ENCODE data around the gene TLR6. TPM values are rescaled to one million over a fixed set of nuclear protein-coding genes. Genes with fewer than 3 reads are reported as not detected.

TLR6 gene
- total RNA-seq, 1 experiment from 2014 or later: 4.8 TPM

DNA sequence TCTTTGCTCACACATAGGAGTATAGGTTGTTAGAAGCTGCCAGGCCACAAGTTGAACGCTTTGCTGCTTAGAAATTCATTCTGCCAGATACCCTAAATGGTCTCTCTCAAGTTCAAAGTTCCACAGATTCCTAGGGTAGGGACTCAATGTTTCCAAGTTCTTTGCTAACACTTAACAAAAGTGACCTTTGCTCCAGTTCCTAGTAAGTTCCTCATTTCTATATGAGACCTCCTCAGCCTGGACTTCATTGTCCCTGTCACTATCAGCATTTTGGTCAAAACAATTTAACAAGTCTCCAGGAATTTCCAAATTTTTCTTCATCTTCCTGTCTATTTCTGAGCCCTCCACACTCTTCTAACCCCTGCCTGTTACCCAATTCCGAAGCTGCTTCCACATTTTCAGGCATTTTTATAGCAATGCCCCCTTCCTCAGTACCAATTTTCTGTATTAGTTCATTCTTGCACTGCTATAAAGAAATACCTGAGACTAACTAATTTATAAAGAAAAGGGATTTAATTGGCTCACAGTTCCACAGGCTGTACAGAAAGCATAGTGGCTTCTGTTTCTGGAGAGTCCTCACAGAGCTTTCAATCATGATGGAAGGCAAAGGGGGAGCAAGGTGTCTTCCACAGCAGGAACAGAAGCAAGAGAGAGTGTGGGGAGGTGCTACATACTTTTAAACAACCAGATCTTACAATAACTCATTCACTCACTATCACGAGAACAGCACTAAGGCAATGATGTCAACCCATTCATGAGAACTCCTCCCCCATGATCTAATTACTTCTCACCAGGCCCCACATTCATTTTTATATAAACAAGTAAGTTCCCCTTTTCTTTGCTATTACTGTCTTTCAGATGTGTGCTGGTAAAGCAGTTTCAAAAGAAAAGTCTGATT lies 40.5 kb downstream of the TLR6 start:
- CTCF ChIA-PET: no interaction called here
- BruUV-seq (replicated peaks): no TSS peak
- H2AFZ ChIP-seq (ENCODE audit: low read depth, low read length, poor library complexity, severe bottlenecking): no peak overlapping the region

More for the DNA sequence above, 40.5 kb downstream of the TLR6 start:
- RAD21 ChIA-PET (ENCODE audit: low non-redundant PET in 1 of 2, low total read pairs in 2 of 2, uncharacterized antibody in 2 of 2, unreplicated experiment in 2 of 2): no interaction called here
- no peak overlapping the region for H3K4me3 ChIP-seq (replicated peaks in 1 of 2; ENCODE audit: low read depth in 1 of 2, low read length in 2 of 2)
- H3K9me3 ChIP-seq (ENCODE audit: control insufficient read depth in 1 of 2, insufficient read depth in 1 of 2, low read depth in 1 of 2, low read length in 2 of 2): no peaks in the 10 kb centered on the region
- no peaks in the 10 kb centered on the region for H3K9me2 ChIP-seq (ENCODE audit: insufficient read depth)
- POLR2A ChIA-PET: no interaction called here
- no peak for ATAC-seq
- no peak overlapping the region for H3K9ac ChIP-seq (ENCODE audit: low read length)
- intact Hi-C loops (cut with micrococcal nuclease): no loop called here
- DNase-seq (ENCODE audit: low read depth, low spot score): no peak
- H3K4me2 ChIP-seq (ENCODE audit: low read length): no peak overlapping the region
- TF ChIP-seq SP1 (IDR thresholded peaks at IDR 0.05; ENCODE audit: low read depth): no peak
- TF ChIP-seq, protein P1, sequence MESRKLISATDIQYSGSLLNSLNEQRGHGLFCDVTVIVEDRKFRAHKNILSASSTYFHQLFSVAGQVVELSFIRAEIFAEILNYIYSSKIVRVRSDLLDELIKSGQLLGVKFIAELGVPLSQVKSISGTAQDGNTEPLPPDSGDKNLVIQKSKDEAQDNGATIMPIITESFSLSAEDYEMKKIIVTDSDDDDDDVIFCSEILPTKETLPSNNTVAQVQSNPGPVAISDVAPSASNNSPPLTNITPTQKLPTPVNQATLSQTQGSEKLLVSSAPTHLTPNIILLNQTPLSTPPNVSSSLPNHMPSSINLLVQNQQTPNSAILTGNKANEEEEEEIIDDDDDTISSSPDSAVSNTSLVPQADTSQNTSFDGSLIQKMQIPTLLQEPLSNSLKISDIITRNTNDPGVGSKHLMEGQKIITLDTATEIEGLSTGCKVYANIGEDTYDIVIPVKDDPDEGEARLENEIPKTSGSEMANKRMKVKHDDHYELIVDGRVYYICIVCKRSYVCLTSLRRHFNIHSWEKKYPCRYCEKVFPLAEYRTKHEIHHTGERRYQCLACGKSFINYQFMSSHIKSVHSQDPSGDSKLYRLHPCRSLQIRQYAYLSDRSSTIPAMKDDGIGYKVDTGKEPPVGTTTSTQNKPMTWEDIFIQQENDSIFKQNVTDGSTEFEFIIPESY (IDR thresholded peaks at IDR 0.05; ENCODE audit: extremely low read depth, insufficient replicate concordance, low read length): no peak
- TF ChIP-seq SRF (IDR thresholded peaks at IDR 0.05; ENCODE audit: low read depth): no peak
- TF ChIP-seq, protein P2, sequence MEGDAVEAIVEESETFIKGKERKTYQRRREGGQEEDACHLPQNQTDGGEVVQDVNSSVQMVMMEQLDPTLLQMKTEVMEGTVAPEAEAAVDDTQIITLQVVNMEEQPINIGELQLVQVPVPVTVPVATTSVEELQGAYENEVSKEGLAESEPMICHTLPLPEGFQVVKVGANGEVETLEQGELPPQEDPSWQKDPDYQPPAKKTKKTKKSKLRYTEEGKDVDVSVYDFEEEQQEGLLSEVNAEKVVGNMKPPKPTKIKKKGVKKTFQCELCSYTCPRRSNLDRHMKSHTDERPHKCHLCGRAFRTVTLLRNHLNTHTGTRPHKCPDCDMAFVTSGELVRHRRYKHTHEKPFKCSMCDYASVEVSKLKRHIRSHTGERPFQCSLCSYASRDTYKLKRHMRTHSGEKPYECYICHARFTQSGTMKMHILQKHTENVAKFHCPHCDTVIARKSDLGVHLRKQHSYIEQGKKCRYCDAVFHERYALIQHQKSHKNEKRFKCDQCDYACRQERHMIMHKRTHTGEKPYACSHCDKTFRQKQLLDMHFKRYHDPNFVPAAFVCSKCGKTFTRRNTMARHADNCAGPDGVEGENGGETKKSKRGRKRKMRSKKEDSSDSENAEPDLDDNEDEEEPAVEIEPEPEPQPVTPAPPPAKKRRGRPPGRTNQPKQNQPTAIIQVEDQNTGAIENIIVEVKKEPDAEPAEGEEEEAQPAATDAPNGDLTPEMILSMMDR (IDR thresholded peaks at IDR 0.05 in 2 of 3, conservative IDR thresholded peaks at IDR 0.05 in 1 of 3; ENCODE audit: borderline replicate concordance in 1 of 3, insufficient read depth in 1 of 3, low read depth in 2 of 3, low read length in 2 of 3): no peak
- TF ChIP-seq, protein P3, sequence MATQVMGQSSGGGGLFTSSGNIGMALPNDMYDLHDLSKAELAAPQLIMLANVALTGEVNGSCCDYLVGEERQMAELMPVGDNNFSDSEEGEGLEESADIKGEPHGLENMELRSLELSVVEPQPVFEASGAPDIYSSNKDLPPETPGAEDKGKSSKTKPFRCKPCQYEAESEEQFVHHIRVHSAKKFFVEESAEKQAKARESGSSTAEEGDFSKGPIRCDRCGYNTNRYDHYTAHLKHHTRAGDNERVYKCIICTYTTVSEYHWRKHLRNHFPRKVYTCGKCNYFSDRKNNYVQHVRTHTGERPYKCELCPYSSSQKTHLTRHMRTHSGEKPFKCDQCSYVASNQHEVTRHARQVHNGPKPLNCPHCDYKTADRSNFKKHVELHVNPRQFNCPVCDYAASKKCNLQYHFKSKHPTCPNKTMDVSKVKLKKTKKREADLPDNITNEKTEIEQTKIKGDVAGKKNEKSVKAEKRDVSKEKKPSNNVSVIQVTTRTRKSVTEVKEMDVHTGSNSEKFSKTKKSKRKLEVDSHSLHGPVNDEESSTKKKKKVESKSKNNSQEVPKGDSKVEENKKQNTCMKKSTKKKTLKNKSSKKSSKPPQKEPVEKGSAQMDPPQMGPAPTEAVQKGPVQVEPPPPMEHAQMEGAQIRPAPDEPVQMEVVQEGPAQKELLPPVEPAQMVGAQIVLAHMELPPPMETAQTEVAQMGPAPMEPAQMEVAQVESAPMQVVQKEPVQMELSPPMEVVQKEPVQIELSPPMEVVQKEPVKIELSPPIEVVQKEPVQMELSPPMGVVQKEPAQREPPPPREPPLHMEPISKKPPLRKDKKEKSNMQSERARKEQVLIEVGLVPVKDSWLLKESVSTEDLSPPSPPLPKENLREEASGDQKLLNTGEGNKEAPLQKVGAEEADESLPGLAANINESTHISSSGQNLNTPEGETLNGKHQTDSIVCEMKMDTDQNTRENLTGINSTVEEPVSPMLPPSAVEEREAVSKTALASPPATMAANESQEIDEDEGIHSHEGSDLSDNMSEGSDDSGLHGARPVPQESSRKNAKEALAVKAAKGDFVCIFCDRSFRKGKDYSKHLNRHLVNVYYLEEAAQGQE (IDR thresholded peaks at IDR 0.05; ENCODE audit: low read depth): no peak
- no peak for TF ChIP-seq POLR2A (IDR thresholded peaks at IDR 0.05; ENCODE audit: borderline replicate concordance, extremely low read depth, insufficient read depth, insufficient read length)
- no peak for TF ChIP-seq RAD21 (IDR thresholded peaks at IDR 0.05; ENCODE audit: low read depth)
- H3K79me2 ChIP-seq (ENCODE audit: insufficient read depth, low read length): no peaks in the 10 kb centered on the region
- no peaks in the 10 kb centered on the region for H3K4me1 ChIP-seq (ENCODE audit: control insufficient read depth in 1 of 2, insufficient read depth in 2 of 2, low read length in 2 of 2)
- H4K20me1 ChIP-seq (ENCODE audit: insufficient read depth): no peaks in the 10 kb centered on the region
- H3K36me3 ChIP-seq (ENCODE audit: control insufficient read depth in 1 of 2, insufficient read depth in 2 of 2, low read length in 2 of 2): no peaks in the 10 kb centered on the region
- no peaks in the 10 kb centered on the region for H3K27me3 ChIP-seq (ENCODE audit: insufficient read depth, low read length)
- no peak overlapping the region for H3K27ac ChIP-seq (ENCODE audit: low read depth, low read length)
